Peyer's patch (tissue), 4 donors: ENCODE data around the gene FSD2.

Source experiments
- CTCF ChIP-seq, 6 experiments: fragments of 450-650 bp in 4 of 6; fragments of 200-600 bp in 2 of 6; sonication (generic) in 1 of 6; IDR thresholded peaks; one replicate each; pipeline ENCODE4 v1.5.1; 2017 to 2019; ENCODE audit warnings: antibody characterized with exemption in 6 of 6, mild to moderate bottlenecking in 3 of 6, moderate library complexity in 1 of 6
- POLR2A ChIP-seq, 2 donors: fragments of 450-650 bp; IDR thresholded peaks; one replicate each; pipeline ENCODE4 v1.5.1; 2017; ENCODE audit warnings: antibody characterized with exemption in 2 of 2, mild to moderate bottlenecking in 2 of 2, moderate library complexity in 2 of 2

- no peak for TF ChIP-seq CTCF (IDR thresholded peaks at IDR 0.05)
- no peak for TF ChIP-seq POLR2A (IDR thresholded peaks at IDR 0.05)
Measured at GRCh38 chr15:82830427-82831173, 24.7 kb upstream of the FSD2 start.
